Upper lobe of left lung (tissue), 6 donors: Measurements from ENCODE around the gene CLPTM1L. TPM values are rescaled to one million over a fixed set of nuclear protein-coding genes. Genes with fewer than 3 reads are reported as not detected.
"Not testable (repeated sequence)": the region's sequence is repeated elsewhere in the genome, so short reads cannot be mapped to it uniquely, and the experiment has no call there.

Experiments
- ATAC-seq, 2 donors: fragments of 200-7000 bp; cut with Tn5 transposase; one replicate each; pipeline ENCODE4 v1.9.1; 2022; ENCODE audit warnings: mild to moderate bottlenecking in 2 of 2, moderate library complexity in 2 of 2; ENCODE audit not compliant: low FRiP score in 2 of 2
- DNase-seq, 2 donors: peaks; one replicate each; pipeline ENCODE4 v3.0.0-alpha.2; 2019 to 2020
- H3K27ac ChIP-seq, 4 donors: fragments of 200-600 bp; sonication (generic); one replicate each; pipeline ENCODE4 v1.5.1; 2016 to 2019
- H3K27me3 ChIP-seq, 4 donors: fragments of 200-600 bp; sonication (generic); one replicate each; pipeline ENCODE4 v1.5.1; 2017 to 2019
- H3K36me3 ChIP-seq, 4 donors: fragments of 200-600 bp; sonication (generic); one replicate each; pipeline ENCODE4 v1.5.1; 2016 to 2019
- H3K4me1 ChIP-seq, 4 donors: fragments of 200-600 bp; sonication (generic); one replicate each; pipeline ENCODE4 v1.5.1; 2018 to 2019
- H3K4me3 ChIP-seq, 4 donors: fragments of 200-600 bp; sonication (generic); one replicate each; pipeline ENCODE4 v1.5.1; 2017 to 2019; ENCODE audit warnings: mild to moderate bottlenecking in 2 of 4, moderate library complexity in 1 of 4
- H3K9me3 ChIP-seq, 4 donors: fragments of 200-600 bp; sonication (generic); one replicate each; pipeline ENCODE4 v1.5.1; 2018 to 2019
- EP300 ChIP-seq, 4 donors: sonication (generic); formaldehyde crosslinking; IDR thresholded peaks; one replicate each; pipeline ENCODE4 v1.5.1; 2017; ENCODE audit warnings: antibody characterized with exemption in 4 of 4, control low read depth in 2 of 4
- POLR2A ChIP-seq, 4 donors: fragments of 450-650 bp; IDR thresholded peaks; one replicate each; pipeline ENCODE4 v1.5.1; 2016 to 2017; ENCODE audit warnings: antibody characterized with exemption in 4 of 4, mild to moderate bottlenecking in 2 of 4
- POLR2AphosphoS5 ChIP-seq, 2 donors: sonication (generic); formaldehyde crosslinking; IDR thresholded peaks; one replicate each; pipeline ENCODE4 v1.5.1; 2017; ENCODE audit warnings: antibody characterized with exemption in 2 of 2
- WGBS, 2 donors: methylation state at CpG; one replicate each; pipeline ENCODE4 v1.1.5; 2017 to 2018; 5-methylcytosine and 5-hydroxymethylcytosine counted together
- total RNA-seq, 6 donors: library from RNA; depleted of rRNA in 4 of 6; stranded (reverse); fragments of >200 nt in 4 of 6; gene quantifications; one replicate each; pipeline versions ENCODE4 v1.1.0 to v1.2.1, GENCODE V29; 2016 to 2021
- TF ChIP-seq, protein P1 (sequence below), 6 experiments: fragments of 450-650 bp in 4 of 6; fragments of 200-600 bp in 2 of 6; sonication (generic) in 2 of 6; IDR thresholded peaks; one replicate each; pipeline ENCODE4 v1.5.1; 2016 to 2019; ENCODE audit warnings: antibody characterized with exemption in 6 of 6
- donor health status: DM: no; HTN: no; CAD: no; lungs with moderate emphysema.
- donor health status: DM: no; HTN: yes; CAD: no; lungs with severe emphysema.

Gene CLPTM1L
- total RNA-seq, 6 donors from 2014 or later = 135 to 311 (median 204) TPM

DNA sequence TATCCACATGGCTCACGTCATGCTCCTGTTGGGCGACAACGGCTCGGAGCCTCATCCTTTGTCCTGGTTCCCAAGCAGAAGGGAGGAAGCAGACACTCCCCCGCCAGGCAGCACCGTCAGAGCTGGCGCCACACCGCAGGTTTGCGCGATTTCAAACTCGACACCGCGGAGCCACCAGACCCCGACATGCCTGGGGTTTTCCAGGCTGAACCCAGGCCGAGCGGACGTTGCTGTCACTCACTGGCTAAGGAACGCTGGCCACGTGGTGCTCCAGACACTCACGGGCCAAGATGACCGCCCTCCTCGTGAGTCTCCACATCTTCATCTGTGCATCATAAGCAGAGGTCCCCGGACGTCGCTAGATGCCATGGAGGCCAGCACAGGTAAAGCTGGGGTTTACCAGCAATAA is 59.0 kb downstream of the CLPTM1L start:
- ATAC-seq = no peak
- H3K4me3 ChIP-seq = no peak overlapping the region
- no peaks in the 10 kb centered on the region for H3K27me3 ChIP-seq
- no peaks in the 10 kb centered on the region for H3K9me3 ChIP-seq
- H3K4me1 ChIP-seq = no peaks in the 10 kb centered on the region
- no peak overlapping the region for H3K27ac ChIP-seq
- DNase-seq = peak in 1 of 2 donors; percentile 60
- TF ChIP-seq, protein P1, sequence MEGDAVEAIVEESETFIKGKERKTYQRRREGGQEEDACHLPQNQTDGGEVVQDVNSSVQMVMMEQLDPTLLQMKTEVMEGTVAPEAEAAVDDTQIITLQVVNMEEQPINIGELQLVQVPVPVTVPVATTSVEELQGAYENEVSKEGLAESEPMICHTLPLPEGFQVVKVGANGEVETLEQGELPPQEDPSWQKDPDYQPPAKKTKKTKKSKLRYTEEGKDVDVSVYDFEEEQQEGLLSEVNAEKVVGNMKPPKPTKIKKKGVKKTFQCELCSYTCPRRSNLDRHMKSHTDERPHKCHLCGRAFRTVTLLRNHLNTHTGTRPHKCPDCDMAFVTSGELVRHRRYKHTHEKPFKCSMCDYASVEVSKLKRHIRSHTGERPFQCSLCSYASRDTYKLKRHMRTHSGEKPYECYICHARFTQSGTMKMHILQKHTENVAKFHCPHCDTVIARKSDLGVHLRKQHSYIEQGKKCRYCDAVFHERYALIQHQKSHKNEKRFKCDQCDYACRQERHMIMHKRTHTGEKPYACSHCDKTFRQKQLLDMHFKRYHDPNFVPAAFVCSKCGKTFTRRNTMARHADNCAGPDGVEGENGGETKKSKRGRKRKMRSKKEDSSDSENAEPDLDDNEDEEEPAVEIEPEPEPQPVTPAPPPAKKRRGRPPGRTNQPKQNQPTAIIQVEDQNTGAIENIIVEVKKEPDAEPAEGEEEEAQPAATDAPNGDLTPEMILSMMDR (IDR thresholded peaks at IDR 0.05) = no peak
- TF ChIP-seq POLR2AphosphoS5 (IDR thresholded peaks at IDR 0.05) = no peak
- no peak for TF ChIP-seq POLR2A (IDR thresholded peaks at IDR 0.05)
- no peak for TF ChIP-seq EP300 (IDR thresholded peaks at IDR 0.05)
- no peaks in the 10 kb centered on the region for H3K36me3 ChIP-seq
- WGBS, 2 donors = 92 to 94% methylated on average over 25 of the region's 25 CpGs

DNA sequence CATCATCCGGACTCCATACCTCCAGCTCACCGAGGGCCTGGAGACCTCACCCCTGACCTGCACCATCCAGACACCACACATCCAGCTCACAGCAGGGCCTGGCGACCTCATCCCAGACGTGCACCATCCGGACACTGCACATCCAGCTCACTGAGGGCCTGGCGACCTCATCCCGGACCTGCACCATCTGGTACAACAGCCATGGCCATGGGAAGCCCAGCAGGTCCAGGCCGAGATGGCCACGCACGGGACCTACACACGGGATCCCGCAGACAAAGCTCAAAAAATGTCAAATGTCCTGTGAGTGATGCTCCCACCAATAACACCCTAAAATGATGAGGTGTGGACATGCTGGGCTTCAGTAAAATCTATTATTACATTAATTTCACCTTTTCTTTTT is 59.8 kb downstream of the CLPTM1L start:
- no peaks in the 10 kb centered on the region for H3K36me3 ChIP-seq
- H3K27ac ChIP-seq = no peak overlapping the region
- no peaks in the 10 kb centered on the region for H3K4me1 ChIP-seq
- WGBS, 2 donors = 87 to 90% methylated on average over 8 to 12 of the region's 12 CpGs
- no peak overlapping the region for H3K4me3 ChIP-seq
- H3K27me3 ChIP-seq = no peaks in the 10 kb centered on the region
- ATAC-seq (no peak), DNase-seq (peak in 1 of 2 donors; percentile 39)
- no peak for TF ChIP-seq EP300 (IDR thresholded peaks at IDR 0.05)
- no peak for TF ChIP-seq POLR2A (IDR thresholded peaks at IDR 0.05)
- TF ChIP-seq POLR2AphosphoS5 (IDR thresholded peaks at IDR 0.05) = no peak
- TF ChIP-seq, protein P1 (IDR thresholded peaks at IDR 0.05) = no peak
- no peaks in the 10 kb centered on the region for H3K9me3 ChIP-seq

DNA sequence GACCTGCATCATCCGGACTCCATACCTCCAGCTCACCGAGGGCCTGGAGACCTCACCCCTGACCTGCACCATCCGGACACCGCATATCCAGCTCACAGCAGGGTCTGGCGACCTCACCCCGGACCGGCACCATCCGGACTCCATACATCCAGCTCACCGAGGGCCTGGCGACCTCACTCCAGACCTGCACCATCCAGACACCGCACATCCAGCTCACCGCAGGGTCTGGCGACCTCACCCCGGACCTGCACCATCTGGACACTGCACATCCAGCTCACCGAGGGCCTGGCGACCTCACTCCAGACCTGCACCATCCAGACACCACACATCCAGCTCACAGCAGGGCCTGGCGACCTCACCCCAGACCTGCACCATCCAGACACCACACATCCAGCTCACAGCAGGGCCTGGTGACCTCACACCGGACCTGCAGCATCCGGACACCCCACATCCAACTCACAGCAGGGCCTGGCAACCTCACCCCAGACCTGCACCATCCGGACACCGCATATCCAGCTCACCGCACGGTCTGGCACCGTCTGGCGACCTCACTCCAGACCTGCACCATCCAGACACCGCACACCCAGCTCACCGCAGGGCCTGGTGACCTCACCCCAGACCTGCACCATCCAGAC is 60.4 kb downstream of the CLPTM1L start:
- 85 to 87% methylated on average over 27 of the region's 27 CpGs for WGBS, 2 donors
- H3K27me3 ChIP-seq, H3K4me1 ChIP-seq, H3K27ac ChIP-seq, H3K36me3 ChIP-seq, H3K4me3 ChIP-seq, ATAC-seq, H3K9me3 ChIP-seq: not testable (repeated sequence)
- peak in 1 of 2 donors; percentile 66 for DNase-seq

DNA sequence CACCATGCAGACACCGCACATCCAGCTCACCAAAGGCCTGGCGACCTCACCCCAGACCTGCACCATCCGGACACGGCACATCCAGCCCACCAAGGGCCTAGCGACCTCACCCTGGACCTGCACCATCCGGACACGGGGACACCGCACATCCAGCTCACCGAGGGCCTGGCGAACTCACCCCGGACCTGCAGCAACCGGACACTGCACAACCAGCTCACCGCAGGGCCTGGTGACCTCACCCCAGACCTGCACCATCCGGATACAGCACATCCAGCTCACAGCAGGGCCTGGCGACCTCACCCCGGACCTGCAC is 61.2 kb downstream of the CLPTM1L start:
- not testable (repeated sequence) for H3K27me3 ChIP-seq, H3K27ac ChIP-seq, H3K4me1 ChIP-seq, ATAC-seq, H3K4me3 ChIP-seq, H3K9me3 ChIP-seq, H3K36me3 ChIP-seq, DNase-seq
- WGBS, 2 donors = 89 to 95% methylated on average over 9 of the region's 16 CpGs

DNA sequence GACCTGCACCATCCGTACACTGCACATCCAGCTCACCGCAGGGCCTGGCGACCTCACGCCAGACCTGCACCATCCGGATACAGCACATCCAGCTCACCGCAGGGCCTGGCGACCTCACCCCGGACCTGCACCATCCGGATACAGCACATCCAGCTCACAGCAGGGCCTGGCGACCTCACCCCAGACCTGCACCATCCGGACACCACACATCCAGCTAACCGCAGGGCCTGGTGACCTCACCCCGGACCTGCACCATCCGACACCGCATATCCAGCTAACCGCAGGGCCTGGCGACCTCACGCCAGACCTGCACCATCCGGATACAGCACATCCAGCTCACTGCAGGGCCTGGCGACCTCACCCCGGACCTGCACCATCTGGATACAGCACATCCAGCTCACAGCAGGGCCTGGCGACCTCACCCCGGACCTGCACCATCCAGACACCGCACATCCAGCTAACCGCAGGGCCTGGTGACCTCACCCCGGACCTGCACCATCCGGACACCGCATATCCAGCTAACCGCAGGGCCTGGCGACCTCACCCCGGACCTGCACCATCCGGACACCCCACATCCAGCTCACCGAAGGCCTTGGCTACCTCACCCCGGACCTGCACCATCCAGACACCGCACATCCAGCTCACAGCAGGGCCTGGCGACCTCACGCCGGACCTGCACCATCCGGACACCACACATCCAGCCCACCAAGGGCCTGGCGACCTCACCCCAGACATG is 61.7 kb downstream of the CLPTM1L start:
- DNase-seq = peak in 1 of 2 donors; percentile 72
- not testable (repeated sequence) for H3K36me3 ChIP-seq, H3K9me3 ChIP-seq, H3K27me3 ChIP-seq, H3K4me3 ChIP-seq, H3K27ac ChIP-seq, ATAC-seq, H3K4me1 ChIP-seq
- 88 to 92% methylated on average over 24 to 34 of the region's 40 CpGs for WGBS, 2 donors

DNA sequence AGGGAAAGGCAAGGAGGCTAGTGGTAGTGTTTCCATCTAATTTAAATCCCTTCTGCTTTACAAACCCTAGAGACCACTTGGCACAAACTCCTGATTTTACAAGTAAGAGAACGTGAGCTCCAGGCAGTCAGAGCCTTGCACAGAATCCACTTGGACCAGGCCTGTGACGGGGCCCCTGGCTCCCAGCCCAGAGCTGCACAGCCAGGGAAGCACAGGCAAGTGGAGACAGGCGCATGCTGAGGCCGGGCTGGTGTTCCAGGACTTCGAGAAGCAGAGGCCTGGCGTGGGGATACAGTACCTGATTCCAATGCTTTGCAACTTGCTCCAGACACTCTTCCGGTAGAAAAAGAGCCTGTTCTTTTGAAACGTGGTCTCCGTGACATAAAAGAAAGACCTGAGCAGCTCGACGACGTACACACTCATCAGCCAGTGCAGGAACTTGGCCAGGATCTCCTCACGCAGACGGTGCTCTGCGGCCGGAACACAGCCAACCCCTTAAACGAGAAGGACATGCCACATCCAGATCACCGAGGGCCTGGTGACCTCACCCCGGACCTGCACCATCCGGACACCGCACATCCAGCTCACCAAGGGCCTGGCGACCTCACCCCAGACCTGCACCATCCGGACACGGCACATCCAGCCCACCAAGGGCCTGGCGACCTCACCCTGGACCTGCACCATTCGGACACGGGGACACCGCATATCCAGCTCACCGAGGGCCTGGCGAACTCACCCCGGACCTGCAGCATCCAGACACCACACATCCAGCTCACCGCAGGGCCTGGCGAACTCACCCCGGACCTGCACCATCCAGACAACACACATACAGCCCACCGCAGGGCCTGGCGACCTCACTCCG is 62.5 kb downstream of the CLPTM1L start:
- WGBS, 2 donors = 80 to 81% methylated on average over 25 to 31 of the region's 37 CpGs
- TF ChIP-seq POLR2A (IDR thresholded peaks at IDR 0.05) (no peak), EP300 (IDR thresholded peaks at IDR 0.05) (no peak), POLR2AphosphoS5 (IDR thresholded peaks at IDR 0.05) (no peak)
- TF ChIP-seq, protein P1 (IDR thresholded peaks at IDR 0.05) = no peak
- no peak overlapping the region for H3K4me3 ChIP-seq
- DNase-seq = peak in 1 of 2 donors; percentile 70
- ATAC-seq = no peak
- no peaks in the 10 kb centered on the region for H3K27me3 ChIP-seq
- no peaks in the 10 kb centered on the region for H3K9me3 ChIP-seq
- no peaks in the 10 kb centered on the region for H3K36me3 ChIP-seq
- no peak overlapping the region for H3K27ac ChIP-seq
- H3K4me1 ChIP-seq = no peaks in the 10 kb centered on the region
